Measurements from ENCODE around the gene CYP24A1. TPM values are rescaled to one million over a fixed set of nuclear protein-coding genes. Genes with fewer than 3 reads are reported as not detected.

The CYP24A1 gene
- total and polyA plus RNA-seq, 2 of the 13 experiments (the other 11 are each of a cell fraction or from before 2014, with no cell fraction given) = 9.4 to 32.7 TPM

- H3K4me1 ChIP-seq (ENCODE audit: insufficient read depth, low read length) = peaks cover 96% of the 10 kb centered on the region
- no peaks in the 10 kb centered on the region for H3K36me3 ChIP-seq (replicated peaks in 1 of 2; ENCODE audit: control insufficient read depth in 1 of 2, insufficient read depth in 2 of 2, low read length in 2 of 2)
- H3K4me3 ChIP-seq (replicated peaks in 1 of 3; ENCODE audit: insufficient read depth in 1 of 3, low read depth in 2 of 3, low read length in 3 of 3) = no peak overlapping the region; a peak in 1 of 6 replicates
- H3K27me3 ChIP-seq (ENCODE audit: control insufficient read depth in 1 of 2, insufficient read depth in 2 of 2, low read length in 2 of 2) = no peaks in the 10 kb centered on the region
- 90% methylated on average over 15 of the region's 15 CpGs for WGBS (ENCODE audit: low lambda C conversion rate)
- DNase-seq (ENCODE audit: low spot score) (no peak), FAIRE-seq (no peak), ATAC-seq (peak; percentile 31)
- ChIA-PET CTCF (ENCODE audit: low intra/inter-chr PET ratio, low total read pairs) (interaction anchor here (1.5 to 1.6 kb wide), 2 partner anchors 12 to 80 kb away, joined by 5 read pairs; no protein-coding TSS in a partner anchor), POLR2A (interaction anchor here (0.7 to 6.9 kb wide), 8 partner anchors 8 to 521 kb away, joined by 3 to 145 read pairs (median 4); partner anchors contain the start of gene ZNF217)
- no peaks in the 10 kb centered on the region for H3K79me2 ChIP-seq (ENCODE audit: insufficient read depth, low read length)
- no peaks in the 10 kb centered on the region for H4K20me1 ChIP-seq (ENCODE audit: insufficient read depth, low read length)
- peak overlapping the region; percentile 50 for H3K9ac ChIP-seq (ENCODE audit: insufficient read depth, low read depth, low read length)
- intact Hi-C loops (cut with micrococcal nuclease; ENCODE audit: unreplicated experiment) (loop anchor here (1.0 kb wide), 1 partner anchor 8 kb away; no protein-coding TSS in a partner anchor), in situ Hi-C loops (cut with HindIII; ENCODE audit: extremely low pct_ligation_motif_present, low pct_unique_long_range_greater_than_20kb) (no loop called here)
- H2AFZ ChIP-seq (ENCODE audit: low read length) = no peak overlapping the region
- H3K9me3 ChIP-seq (ENCODE audit: low read length) = 0 out of 2 replicates have a peak, but pooled peaks cover 4% of the 10 kb centered on the region
- H3K27ac ChIP-seq (ENCODE audit: extremely low read length, insufficient read depth, low read length) = peak overlapping the region; percentile 83
- H3K4me2 ChIP-seq (ENCODE audit: low read depth, low read length) = peak overlapping the region; percentile 37
- TSS peak; percentile 85 for BruUV-seq (replicated peaks)
- TF ChIP-seq SALL1 (CRISPR knock-in tag; IDR thresholded peaks at IDR 0.05) = 0 out of 2 replicates have a peak, but pooled peaks have one; percentile 31
- peak; percentile 74; the same call in 1 of the 2 replicates for TF ChIP-seq ZNF274 (CRISPR knock-in tag; IDR thresholded peaks at IDR 0.05)
- TF ChIP-seq HNRNPL (IDR thresholded peaks at IDR 0.05; ENCODE audit: low read depth, low read length) = no peak
- TF ChIP-seq MAFF (IDR thresholded peaks at IDR 0.05; ENCODE audit: low read depth, low read length) = peak; percentile 30; the same call in 1 of the 2 replicates
- TF ChIP-seq ZNF558 (CRISPR knock-in tag; IDR thresholded peaks at IDR 0.05; ENCODE audit: borderline replicate concordance) = no peak
- 0 out of 2 replicates have a peak, but pooled peaks have one; percentile 12 for TF ChIP-seq HMG20A (CRISPR knock-in tag; IDR thresholded peaks at IDR 0.05; ENCODE audit: borderline replicate concordance)
- TF ChIP-seq ZNF501 (CRISPR knock-in tag; IDR thresholded peaks at IDR 0.05) = peak; percentile 44; the same call in 1 of the 2 replicates
- 0 out of 2 replicates have a peak, but pooled peaks have one; percentile 70 for TF ChIP-seq ZNF337 (CRISPR knock-in tag; IDR thresholded peaks at IDR 0.05; ENCODE audit: borderline replicate concordance, low read depth)
- peak; percentile 25; the same call in 1 of the 2 replicates for TF ChIP-seq DNMT1 (CRISPR knock-in tag; IDR thresholded peaks at IDR 0.05)
- no peak for TF ChIP-seq MAZ (IDR thresholded peaks at IDR 0.05; ENCODE audit: borderline replicate concordance, low read depth, low read length)
- no peak for TF ChIP-seq MAZ (CRISPR knock-in tag; IDR thresholded peaks at IDR 0.05; ENCODE audit: low read depth)
- 0 out of 2 replicates have a peak, but pooled peaks have one; percentile 17 for TF ChIP-seq RAD21 (CRISPR knock-in tag; IDR thresholded peaks at IDR 0.05)
- 0 out of 2 replicates have a peak, but pooled peaks have one; percentile 0 for TF ChIP-seq ARID4A (CRISPR knock-in tag; IDR thresholded peaks at IDR 0.05; ENCODE audit: borderline replicate concordance)
- TF ChIP-seq HMGXB4 (CRISPR knock-in tag; IDR thresholded peaks at IDR 0.05; ENCODE audit: borderline replicate concordance in 1 of 2, low read depth in 1 of 2) = peak in 1 of 2 experiments; percentile 28; a peak in 1 of 4 replicates
- peak; percentile 12; the same call in 1 of the 2 replicates for TF ChIP-seq HDAC2 (CRISPR knock-in tag; IDR thresholded peaks at IDR 0.05)
- 0 out of 2 replicates have a peak, but pooled peaks have one; percentile 38 for TF ChIP-seq NKX3-1 (CRISPR knock-in tag; IDR thresholded peaks at IDR 0.05)
- TF ChIP-seq YEATS4 (CRISPR knock-in tag; IDR thresholded peaks at IDR 0.05; ENCODE audit: borderline replicate concordance) = 0 out of 2 replicates have a peak, but pooled peaks have one; percentile 2
Observed at GRCh38 chr20:54115172-54115854, 58.5 kb downstream of the CYP24A1 start.
